MCF 10A (cell line): ENCODE measurements around the gene RGS7BP. TPM values are rescaled to one million over a fixed set of nuclear protein-coding genes. Genes with fewer than 3 reads are reported as not detected.

Source experiments
- BruUV-seq: library from RNA; stranded (reverse); fragments of 400-500 nt; replicated peaks from 2 replicates; lab custom pipeline; 2021; lab: Mats Ljungman, UMichigan
- CTCF ChIA-PET: fragments of 300-600 bp; sonication (Branson Sonifier 250); formaldehyde crosslinking; extraction: SDS; loops from one replicate; lab custom pipeline; 2021; ENCODE audit warnings: antibody characterized with exemption, inconsistent platforms; lab: Yijun Ruan, JAX
- POLR2A ChIA-PET: fragments of 300-600, 350-650 bp; sonication (Branson Sonifier 250); formaldehyde crosslinking; extraction: SDS; loops from one replicate; lab custom pipeline; 2020; ENCODE audit warnings: antibody characterized with exemption, inconsistent platforms; lab: Yijun Ruan, JAX
- DNase-seq: peaks from one replicate; pipeline ENCODE4 v3.0.0-alpha.2; 2018; ENCODE audit not compliant: unreplicated experiment
- H3K27ac Mint-ChIP-seq: one replicate; pipeline ENCODE4 v1.8.0; 2022; ENCODE audit warnings: mild to moderate bottlenecking, low read depth, mixed read lengths; ENCODE audit not compliant: unreplicated experiment
- H3K27me3 Mint-ChIP-seq: one replicate; pipeline ENCODE4 v1.8.0; 2022; ENCODE audit warnings: mixed read lengths; ENCODE audit not compliant: insufficient read depth, unreplicated experiment
- H3K36me3 Mint-ChIP-seq: one replicate; pipeline ENCODE4 v1.8.0; 2022; ENCODE audit warnings: mild to moderate bottlenecking, moderate library complexity, mixed read lengths; ENCODE audit not compliant: insufficient read depth, unreplicated experiment
- H3K4me1 Mint-ChIP-seq: one replicate; pipeline ENCODE4 v1.8.0; 2022; ENCODE audit warnings: mixed read lengths; ENCODE audit not compliant: insufficient read depth, unreplicated experiment
- H3K4me3 Mint-ChIP-seq: one replicate; pipeline ENCODE4 v1.8.0; 2022; ENCODE audit warnings: mild to moderate bottlenecking, moderate library complexity, mixed read lengths; ENCODE audit not compliant: unreplicated experiment
- H3K9me3 Mint-ChIP-seq: one replicate; pipeline ENCODE4 v1.8.0; 2022; ENCODE audit warnings: mixed read lengths; ENCODE audit not compliant: unreplicated experiment
- CTCF ChIP-seq: fragments of 200-600 bp; IDR thresholded peaks from one replicate; pipeline ENCODE4 v1.8.0; 2022; ENCODE audit warnings: antibody characterized with exemption, mild to moderate bottlenecking; ENCODE audit not compliant: unreplicated experiment
- intact Hi-C: fragments of 100-400 bp; cut with micrococcal nuclease; formaldehyde crosslinking; loops from 2 replicates; pipeline ENCODE4 v1.14.1; 2022
- total RNA-seq: library from RNA; stranded (reverse); gene quantifications from 2 replicates; pipeline ENCODE4 v1.2.3, GENCODE V29; 2022

RGS7BP gene
- total RNA-seq, 1 experiment from 2014 or later, result not detected

GRCh38 chr5:64519263-64519662, 13.4 kb downstream of the RGS7BP start:
- no TSS peak for BruUV-seq
- no peak for DNase-seq
- H3K9me3 Mint-ChIP-seq, result no peaks in the 10 kb centered on the region
- H3K27me3 Mint-ChIP-seq, result no peaks in the 10 kb centered on the region
- POLR2A ChIA-PET, result no interaction called here
- no peaks in the 10 kb centered on the region for H3K4me1 Mint-ChIP-seq
- no peak overlapping the region for H3K27ac Mint-ChIP-seq
- no peak overlapping the region for H3K4me3 Mint-ChIP-seq
- TF ChIP-seq CTCF, result no peak
- H3K36me3 Mint-ChIP-seq, result no peaks in the 10 kb centered on the region
- CTCF ChIA-PET, result no interaction called here
- intact Hi-C loops, result no loop called here

GRCh38 chr5:64526734-64527439, 21.1 kb downstream of the RGS7BP start:
- Mint-ChIP-seq H3K4me1 (no peaks in the 10 kb centered on the region), H3K9me3 (no peaks in the 10 kb centered on the region), H3K27ac (no peak overlapping the region), H3K4me3 (no peak overlapping the region), H3K27me3 (no peaks in the 10 kb centered on the region), H3K36me3 (no peaks in the 10 kb centered on the region)
- POLR2A ChIA-PET, result no interaction called here
- intact Hi-C loops, result no loop called here
- no peak for TF ChIP-seq CTCF
- CTCF ChIA-PET, result interaction anchor here (0.8 to 1.4 kb wide), 2 partner anchors 17 to 298 kb away, joined by 3 read pairs; no protein-coding TSS in a partner anchor
- no TSS peak for BruUV-seq
- no peak for DNase-seq

- POLR2A ChIA-PET, result no interaction called here
- no peaks in the 10 kb centered on the region for H3K9me3 Mint-ChIP-seq
- intact Hi-C loops, result no loop called here
- H3K4me1 Mint-ChIP-seq, result no peaks in the 10 kb centered on the region
- no TSS peak for BruUV-seq
- no peak overlapping the region for H3K4me3 Mint-ChIP-seq
- no peaks in the 10 kb centered on the region for H3K27me3 Mint-ChIP-seq
- no peak overlapping the region for H3K27ac Mint-ChIP-seq
- no peak for DNase-seq
- CTCF ChIA-PET, result no interaction called here
- no peaks in the 10 kb centered on the region for H3K36me3 Mint-ChIP-seq
- TF ChIP-seq CTCF, result no peak
Observed at GRCh38 chr5:64530076-64530475, 24.3 kb downstream of the RGS7BP start.

- DNase-seq, result no peak
- ChIA-PET POLR2A (no interaction called here), CTCF (no interaction called here)
- no peak overlapping the region for H3K4me3 Mint-ChIP-seq
- no peaks in the 10 kb centered on the region for H3K36me3 Mint-ChIP-seq
- no peaks in the 10 kb centered on the region for H3K27me3 Mint-ChIP-seq
- no peaks in the 10 kb centered on the region for H3K4me1 Mint-ChIP-seq
- BruUV-seq, result no TSS peak
- no peak for TF ChIP-seq CTCF
- H3K27ac Mint-ChIP-seq, result no peak overlapping the region
- H3K9me3 Mint-ChIP-seq, result no peaks in the 10 kb centered on the region
- intact Hi-C loops, result no loop called here
Observed at GRCh38 chr5:64532212-64532611, 26.4 kb downstream of the RGS7BP start.
